HG03095 (cell line): ENCODE results near the gene RNF220.

Source experiments
- ATAC-seq: cut with Tn5 transposase; IDR thresholded peaks from one replicate; pipeline ENCODE4 v1.9.1; 2021; ENCODE audit warnings: moderate library complexity; ENCODE audit not compliant: unreplicated experiment

The RNF220 gene

DNA sequence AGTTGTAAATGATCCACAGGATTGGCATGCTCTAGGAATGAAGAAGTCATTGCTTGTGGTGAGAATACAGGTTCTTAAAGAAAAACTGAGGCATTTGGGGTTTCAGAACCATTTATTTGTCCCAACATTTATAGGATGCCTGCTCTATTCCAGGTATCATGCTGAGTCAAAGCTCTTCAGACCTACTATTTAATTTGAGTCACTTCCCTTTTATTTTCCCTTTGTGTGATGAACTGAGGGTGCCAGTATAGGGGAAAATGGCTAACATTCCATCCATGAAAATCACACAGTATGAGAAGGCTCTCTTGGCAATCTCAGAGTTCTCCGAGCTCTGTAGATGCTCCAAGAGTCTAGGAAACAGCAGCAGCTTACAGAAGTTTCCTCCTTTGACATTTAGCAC, 110.4 kb downstream of the RNF220 start:
- ATAC-seq = no peak

DNA sequence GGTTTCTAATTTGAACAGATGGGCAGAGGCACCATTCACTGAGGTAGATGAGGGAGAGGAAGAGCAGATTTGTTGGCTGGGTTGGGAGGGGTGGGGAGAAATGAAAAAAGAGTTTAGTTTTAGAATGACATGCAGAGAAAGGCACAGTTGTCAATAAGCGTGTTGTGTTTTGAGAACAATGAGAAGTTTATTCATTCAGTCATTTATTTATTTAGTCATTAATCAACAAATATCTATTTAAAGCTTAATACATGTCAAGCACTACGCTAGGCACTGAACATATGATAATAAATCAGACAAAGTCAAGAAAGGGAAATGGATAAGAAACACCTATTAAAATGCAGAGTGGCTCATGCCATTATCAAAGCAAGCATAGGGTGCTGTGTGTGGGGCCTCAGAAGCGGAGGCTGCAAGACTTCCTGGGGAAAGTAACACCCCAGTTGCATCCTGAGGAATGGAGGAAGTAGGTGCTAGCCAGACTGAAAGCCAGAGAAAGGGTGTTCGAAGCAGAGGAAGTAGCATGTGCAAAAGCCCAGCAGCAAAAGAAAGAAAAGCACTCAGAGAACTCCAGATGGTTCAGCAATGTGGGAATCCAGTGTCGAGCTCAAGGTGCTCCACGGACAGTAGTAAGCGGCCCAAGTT, 114.1 kb downstream of the RNF220 start:
- ATAC-seq = no peak

DNA sequence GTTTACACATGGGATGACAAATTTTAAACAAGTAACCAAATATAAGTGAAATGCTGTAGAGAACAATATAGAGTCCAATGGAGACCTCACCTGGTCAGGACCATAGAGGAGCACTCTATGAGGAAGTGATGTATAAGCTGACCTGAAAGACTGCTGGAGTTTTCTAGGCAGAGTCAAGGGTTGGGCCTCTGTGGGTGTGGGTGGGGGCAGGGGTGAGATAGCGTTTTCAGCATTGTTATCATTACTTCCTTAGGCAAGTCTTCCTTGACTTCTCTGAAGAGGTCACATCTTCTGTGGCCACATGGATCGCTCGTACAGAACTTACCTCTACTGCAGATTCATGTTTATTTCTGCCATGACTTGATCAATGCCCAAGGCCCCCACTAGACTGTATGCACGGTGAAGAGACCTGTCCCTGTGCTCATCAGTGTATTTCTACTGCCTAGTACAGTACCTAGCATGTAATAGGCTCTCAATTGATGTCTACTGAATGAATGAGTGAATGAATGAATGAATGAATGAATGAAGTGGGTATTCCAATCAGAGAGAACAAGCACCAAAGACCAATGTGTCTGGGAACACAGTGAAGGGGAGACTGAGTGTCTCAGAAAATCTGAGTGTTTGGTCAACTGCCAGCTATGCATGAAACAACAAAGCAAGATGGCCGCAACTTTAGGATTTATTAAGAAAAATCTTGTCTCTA, 116.5 kb downstream of the RNF220 start:
- no peak for ATAC-seq

DNA sequence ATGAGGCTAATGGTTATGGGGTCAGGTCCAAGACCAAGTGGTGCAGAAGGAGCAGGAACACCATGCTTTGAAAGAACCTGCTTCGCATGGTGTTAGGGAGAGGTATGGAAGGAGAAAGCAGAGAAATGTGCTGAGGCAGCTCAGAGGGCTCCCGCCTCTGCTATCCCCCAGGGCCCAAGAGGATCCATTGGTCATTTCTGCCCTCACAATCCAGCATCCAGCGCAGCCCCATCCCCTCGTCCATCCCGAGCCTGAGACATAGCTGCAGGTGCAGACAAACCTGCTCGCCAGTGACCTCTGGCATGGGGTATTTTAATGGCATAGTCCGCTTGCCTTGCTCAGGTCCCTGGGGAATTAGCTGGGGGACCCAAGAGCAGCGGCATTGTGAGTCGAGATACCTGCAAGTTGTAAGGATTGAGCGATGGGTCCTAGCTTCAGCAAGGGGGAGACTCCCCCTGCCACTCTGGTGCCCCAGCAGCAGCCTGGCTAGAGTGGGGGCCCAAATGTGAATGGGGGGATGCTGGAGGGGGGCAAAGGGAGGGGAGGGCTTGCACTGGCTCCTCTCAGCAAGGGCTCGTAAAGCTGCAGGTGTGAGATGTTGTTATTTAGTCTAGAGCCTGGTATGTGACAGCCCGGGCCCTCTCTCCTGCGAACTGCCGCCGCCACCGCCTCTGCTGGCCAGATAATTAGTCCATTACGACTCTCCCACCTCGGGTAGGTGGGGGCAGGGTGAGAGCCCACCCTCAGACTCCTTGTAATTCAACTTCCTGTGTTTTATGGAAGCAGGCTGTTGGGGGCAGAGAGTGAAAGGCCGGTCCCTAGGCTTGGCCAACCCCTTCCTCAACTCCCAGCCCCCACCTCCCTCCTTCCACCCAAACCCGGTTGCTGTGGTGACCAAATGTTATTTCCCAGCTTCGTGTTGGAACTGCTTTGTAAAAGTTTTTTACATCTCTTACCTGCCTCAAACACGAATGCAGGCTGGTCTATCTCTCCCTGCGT, 118.8 kb downstream of the RNF220 start:
- ATAC-seq = no peak

DNA sequence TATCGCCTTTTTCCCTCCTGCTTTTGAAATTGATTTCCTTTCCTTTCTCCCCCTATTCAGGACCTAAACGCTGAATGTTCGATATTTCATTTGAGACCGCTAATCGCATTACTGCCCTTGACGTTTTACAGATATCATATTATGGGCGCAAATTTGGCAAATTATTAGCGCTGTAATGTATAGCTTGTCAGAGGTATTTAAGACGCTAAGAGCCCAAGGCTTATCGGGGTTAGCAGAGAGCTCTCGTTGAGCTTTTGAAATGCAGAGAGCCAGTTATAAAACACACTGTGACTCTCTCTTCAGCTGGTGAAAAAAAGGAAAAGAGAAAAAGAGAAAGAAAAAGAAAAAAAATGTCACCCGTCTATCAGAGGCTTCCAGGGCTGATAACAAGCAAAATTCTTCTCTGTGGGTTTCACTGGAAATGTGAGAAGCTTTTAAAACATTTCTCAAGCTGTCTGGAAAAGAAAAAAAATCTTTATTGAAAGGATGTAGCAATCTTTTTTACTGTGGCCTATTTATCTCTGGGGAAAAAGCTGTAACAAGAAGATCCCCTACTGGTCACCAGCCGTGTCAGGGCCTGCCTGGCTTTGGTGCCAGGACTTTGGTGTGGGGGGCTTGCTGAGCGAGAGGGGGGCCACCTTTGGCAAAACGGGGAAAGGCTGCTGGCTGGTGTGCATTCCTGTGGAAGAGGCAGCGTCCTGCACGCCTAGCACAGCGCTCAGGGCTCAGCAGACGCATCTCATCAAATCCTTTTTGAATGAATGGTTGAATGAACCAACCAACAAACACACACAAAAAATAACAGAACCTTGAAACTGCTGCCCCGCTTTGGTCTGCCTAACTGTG, 119.8 kb downstream of the RNF220 start:
- ATAC-seq = no peak

DNA sequence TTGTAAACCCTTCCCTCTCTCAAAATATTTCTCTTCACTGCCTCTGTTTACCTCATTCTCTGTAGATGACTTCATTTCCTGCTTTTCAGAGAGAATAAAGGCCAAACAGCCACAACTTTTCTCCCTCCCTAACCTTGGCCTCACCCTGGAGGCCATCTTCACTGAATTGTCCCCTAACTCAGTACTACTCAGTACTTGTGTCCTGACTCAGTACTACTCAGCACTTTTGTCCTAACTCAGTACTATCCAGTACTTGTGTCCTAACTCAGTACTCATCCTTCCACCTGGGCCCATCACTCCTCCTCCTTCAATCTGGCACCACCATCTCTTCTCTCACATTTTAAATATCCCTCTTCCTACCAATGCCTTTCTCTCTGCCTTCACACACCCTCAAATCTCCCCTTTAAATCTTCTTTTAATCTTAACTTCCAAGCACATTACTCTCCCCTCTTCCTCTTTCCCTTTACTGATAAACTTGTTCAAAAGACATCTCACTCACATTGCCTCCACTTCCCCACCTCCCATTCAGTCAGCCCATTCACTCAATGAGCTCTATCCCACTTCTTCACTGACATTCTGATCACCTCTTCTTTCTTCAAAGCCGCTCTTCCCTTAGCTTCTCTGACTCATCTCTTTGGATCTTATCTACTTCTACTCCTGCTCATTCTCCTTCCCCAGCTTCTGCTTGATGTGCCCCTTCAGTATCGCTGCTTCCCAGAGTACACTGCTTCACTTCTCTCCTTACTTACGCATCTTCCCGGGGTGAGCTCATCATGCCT, 121.4 kb downstream of the RNF220 start:
- no peak for ATAC-seq

DNA sequence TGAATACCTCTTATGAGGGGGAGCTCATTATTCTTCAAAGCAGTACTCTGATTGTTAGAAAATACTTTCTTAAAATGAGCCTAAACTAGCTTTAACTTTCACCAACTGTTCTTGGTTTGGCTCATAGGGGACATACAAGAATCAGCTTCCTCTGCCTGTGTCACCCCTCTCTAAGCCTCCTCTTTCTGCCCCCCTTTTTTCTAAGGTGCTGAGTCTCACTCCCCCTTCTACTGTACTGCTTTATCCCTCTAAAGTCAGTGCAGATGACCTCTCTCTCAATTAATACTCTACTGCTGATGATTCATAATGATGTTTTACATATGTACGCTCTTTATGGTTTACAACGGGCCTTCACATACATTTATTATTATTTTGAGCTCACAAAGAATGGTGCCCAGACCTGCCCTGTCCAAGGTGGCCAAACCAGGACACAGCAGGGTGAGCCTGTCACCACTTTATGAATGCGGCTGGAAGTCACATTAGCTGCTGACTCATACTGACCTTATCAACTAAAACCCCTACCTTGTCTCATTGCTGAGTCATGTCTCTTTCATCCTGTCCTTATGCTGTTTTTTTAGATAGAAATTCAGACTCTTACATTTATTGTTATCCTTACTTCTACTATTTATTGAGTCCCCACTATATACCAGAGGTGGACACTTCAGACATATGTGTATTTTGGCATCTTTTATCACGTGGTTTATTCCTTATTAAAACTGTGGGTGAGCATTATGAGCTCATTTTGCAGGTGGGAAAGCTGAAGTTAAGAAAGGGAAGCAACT, 126.9 kb downstream of the RNF220 start:
- ATAC-seq = no peak

DNA sequence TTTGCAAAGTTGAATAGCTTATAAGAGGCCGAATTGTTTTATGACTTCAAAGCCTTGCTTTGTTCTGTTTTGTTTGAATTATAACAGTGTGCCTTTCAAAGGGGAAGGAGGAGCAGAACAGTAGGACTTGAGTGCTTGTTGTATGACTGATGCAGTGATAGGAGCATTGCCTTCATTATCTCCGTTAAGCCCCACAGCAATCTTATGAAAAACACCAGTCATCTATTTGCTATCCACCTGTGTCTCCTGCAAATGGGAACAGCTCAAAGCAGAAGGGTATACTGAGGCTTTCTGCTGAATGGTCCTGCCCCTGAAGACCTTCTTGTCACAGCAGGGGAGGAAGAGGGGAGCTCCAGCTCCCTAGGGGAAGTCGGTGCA, 127.5 kb downstream of the RNF220 start:
- ATAC-seq = no peak

DNA sequence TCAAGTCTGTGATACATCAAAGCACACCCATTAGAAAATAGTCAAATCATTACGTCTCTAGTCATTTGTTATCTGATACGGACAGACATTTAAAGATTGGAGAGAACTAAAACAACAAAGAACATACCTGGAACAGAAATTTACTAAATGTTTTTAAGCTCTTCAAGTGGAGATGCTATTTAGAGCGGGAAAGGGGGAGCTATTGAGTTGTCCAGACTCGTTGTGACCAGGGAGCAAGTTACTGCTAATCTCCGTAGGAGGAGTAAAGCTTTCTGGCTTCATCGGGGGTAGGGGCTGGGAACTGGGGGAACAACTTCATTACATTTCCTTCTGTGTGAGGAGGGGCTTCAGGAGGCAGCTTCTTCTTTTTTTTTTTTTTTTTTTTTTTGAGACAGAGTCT, 129.7 kb downstream of the RNF220 start:
- no peak for ATAC-seq

DNA sequence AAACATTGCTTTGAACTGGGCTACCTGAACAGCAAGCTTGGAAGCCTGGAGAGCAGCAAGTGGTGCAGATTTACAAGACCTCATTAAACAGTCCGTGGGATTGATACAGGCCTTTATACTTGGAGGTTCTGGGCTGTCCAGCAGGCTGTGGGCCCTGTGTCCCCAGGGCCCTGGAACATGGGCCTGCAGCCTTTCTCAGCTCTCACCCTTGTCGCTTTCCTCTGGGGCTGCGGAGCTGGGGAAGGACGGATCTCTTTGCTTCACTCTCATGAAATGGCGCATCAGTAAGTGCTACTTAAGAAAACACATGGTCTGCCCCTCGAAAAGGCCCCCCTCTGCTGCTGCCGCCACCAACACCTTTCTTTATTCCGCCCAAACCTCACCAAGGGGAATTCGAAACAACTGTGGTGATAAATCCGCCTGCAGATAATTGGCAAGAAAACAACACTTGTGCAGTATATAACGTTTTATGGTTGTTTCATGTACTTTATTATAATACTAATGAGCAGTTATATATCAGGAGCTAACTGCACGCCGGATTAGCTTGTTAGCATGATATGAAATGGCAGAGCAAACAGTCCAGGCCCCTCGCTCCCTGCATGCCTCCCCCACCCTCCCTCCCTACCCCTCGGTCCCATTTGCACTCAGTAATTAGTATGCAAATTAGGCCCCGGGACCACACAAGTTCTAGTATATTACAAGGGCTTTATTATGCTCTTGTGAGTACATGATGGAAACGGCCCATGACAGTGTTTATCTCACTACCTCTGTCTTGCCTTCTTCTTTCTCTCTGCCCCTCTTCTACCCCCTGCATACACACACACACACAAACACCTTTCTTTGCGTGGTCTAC, 131.5 kb downstream of the RNF220 start:
- ATAC-seq = no peak

DNA sequence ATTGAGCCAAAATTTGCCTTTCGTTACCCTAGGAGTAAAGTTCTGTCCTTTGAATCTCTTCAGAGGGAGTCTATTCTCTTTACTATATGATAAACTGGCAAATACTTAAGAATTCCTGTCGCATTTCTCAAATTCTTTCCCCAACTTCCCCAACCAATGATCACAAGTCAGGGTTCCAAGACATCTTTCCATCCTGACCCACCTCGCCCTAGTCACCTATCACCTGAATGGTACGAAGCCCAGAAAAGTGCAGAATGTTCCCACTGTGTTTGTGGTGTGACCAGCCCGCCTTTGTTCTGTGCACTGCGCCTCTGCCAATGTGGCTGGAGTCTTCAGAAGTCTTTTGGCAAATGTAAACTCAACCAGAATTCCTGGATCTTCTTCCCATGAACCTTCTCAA, 132.5 kb downstream of the RNF220 start:
- ATAC-seq = no peak

DNA sequence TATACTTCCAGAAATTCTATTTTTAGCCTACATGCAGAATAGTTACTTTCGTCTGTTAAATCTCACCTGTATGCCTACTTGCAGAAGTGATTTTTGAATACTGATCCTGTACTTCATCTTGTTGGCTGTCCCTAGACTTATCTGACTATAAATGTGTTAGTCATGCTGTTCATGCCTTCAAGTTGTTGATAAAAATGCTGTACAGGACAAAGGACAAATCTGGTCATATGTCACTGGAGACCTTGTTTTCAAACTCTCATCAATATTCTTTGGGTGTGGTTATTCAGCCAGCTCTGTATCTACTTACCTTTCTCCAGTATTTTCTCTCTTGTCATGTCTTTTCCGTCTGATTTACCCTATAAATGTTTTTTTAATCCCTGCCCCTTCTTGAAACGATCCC, 132.9 kb downstream of the RNF220 start:
- no peak for ATAC-seq

DNA sequence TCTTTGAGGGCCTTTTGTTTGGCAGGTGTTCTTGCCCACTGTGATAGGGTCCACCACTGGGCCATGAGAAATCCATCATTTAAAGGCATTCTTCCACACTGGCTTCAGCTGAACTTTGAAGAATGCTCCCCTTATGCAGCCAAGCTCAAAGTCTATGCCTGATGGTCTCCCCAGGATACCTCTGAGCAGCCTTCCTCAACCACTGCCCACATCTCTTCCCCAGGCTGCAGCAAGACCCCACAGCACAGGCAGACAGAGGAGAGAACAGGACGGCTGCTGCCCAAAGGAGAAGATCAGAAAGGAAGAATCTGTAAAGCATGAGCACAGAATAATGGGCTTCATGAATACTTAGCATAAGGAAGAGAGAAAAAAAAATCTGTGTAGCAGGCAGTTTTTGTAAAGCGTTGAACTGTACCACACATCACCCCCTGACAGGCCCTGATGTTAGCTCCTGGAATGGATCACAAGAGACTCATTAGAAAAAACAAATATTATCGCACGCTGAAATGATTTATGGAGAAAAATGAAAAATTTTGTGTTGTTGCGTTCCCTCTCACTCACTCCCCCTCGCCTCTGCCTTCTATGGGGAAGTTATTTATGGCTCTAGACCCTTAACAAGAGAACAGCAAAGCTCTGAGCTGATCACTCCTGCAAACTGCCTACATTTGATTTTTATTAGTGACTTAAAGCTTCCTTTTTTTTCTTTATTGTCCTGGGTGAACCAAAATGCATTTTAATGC, 135.1 kb downstream of the RNF220 start:
- ATAC-seq = no peak

DNA sequence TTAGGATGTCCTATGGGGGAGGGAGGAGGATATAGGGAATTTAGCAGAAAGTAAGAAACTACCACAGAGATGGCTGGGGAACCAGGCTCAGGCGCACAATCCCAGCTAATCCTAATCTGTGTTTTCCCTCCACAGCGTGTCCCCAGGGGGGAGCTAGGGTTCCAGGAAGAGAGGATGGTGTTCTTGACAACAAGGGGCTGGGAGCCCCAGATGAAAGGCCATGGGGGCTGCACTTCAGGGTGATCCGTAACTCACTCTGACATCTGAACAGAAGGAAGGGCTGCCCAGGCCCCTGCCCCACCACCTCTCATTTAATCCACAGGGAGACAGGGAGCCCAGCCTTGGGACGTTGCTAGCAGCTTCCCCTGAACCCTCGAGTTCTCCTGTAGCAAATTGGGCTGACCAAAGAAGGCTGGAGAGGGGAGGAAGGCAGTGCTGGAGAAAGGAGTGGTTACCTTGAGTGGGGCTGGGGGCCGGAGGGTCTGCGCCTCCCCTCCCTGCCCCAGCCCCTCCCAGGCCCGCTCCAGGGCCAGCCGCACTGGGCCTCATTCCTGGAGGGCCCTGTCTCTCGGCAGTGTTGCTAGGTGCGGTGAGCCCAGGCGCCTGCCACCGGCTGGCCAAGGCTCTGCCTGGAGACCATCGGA, 137.5 kb downstream of the RNF220 start:
- ATAC-seq = no peak

DNA sequence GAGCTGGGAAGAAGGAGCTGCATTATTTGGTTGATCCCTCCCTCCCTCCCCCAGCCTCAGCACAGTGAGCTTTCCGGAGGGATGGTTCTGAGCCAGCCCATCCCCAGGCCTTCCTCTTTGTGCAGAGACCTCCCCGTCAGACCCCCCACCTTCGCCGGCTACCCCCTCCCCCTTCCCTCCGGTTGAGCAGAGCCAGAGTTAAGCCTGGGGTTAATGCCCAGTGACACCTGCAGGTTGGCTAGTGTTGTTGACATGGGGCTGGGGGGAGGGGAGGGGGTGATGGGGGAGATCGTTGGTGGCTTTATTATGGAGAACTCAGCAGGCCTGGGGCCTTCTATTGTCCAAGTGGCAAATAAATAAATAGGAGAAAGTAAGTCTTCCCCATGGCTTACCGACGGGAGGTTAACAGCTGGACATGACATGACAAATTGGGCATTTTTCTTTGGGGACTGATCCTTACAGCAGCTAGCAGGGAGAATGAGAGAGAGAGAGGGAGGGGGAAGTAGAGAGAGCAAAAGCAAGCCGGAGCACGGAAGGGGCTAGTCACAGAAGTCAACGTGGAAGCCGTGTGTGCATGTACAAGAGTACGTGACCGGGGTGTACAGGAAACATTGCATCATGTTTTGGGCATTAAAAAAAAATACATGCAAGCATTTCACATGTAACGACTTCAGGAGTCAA, 138.1 kb downstream of the RNF220 start:
- no peak for ATAC-seq

DNA sequence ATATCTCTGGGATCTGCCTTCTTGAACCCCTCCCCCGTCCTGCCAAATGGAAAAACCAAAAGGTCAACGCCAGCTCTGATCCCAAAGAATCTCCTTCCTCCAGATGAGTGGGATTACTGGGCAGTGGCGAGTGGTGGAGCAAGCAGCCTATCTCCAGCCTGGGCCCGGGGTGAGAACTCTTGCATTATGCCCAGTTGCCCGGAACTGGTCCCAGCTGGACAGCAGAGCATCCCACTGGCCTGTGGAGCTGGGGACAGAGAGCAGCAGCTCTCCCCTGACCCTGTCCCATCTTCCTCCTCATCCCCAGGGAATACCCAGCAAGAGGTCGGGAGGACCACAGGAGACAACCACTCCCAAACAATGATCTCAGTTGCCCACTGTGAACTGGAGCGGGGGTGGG, 138.7 kb downstream of the RNF220 start:
- no peak for ATAC-seq

DNA sequence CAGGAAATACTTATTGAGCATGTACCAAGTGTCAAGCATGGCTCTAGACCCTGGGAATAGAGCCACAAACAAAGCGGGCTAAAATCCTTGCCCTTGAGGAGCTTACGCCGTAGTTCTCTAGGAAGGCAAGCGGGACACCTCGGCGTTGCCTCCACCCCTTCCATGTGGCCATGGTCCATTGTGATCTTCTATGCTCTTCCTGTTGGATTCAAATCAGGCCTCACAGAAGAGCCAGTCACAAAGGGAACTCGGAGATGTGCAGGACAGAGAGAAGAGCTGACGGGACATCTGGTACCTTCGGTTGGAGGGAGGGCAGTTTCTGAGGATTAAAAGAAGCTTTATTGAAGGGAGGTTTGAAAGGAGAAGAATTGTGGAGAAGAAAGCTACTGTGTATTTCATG, 139.9 kb downstream of the RNF220 start:
- ATAC-seq = no peak
